PC-3 (cell line): ENCODE measurements around the gene STX7. TPM values are rescaled to one million over a fixed set of nuclear protein-coding genes. Genes with fewer than 3 reads are reported as not detected.

Experiments used
- ATAC-seq: fragments of 200-7000 bp; cut with Tn5 transposase; 2 replicates; pipeline ENCODE4 v1.9.1; 2020; ENCODE audit warnings: mild to moderate bottlenecking, moderate library complexity
- BruUV-seq: library from RNA; stranded (reverse); fragments of 400-500 nt; replicated peaks from 2 replicates; lab custom pipeline; 2021; lab: Mats Ljungman, UMichigan
- CTCF ChIA-PET: fragments of 300-600 bp; sonication (Branson Sonifier 250); formaldehyde crosslinking; loops from one replicate; lab custom pipeline; 2022; ENCODE audit warnings: antibody characterized with exemption; lab: Charles Lee
- POLR2A ChIA-PET: fragments of 300-600 bp; sonication (Branson Sonifier 250); formaldehyde crosslinking; loops from one replicate; lab custom pipeline; 2022; ENCODE audit warnings: antibody characterized with exemption; ENCODE audit not compliant: unreplicated experiment; lab: Charles Lee
- DNase-seq: peaks from one replicate; pipeline ENCODE4 v3.0.0-alpha.2; 2015
- H2AFZ ChIP-seq: fragments of 300-600 bp; sonication (generic); 2 replicates; pipeline ENCODE4 v1.6.0; 2016; ENCODE audit warnings: antibody characterized with exemption, low read length
- H3F3A ChIP-seq: fragments of 300-600 bp; sonication (generic); one replicate; pipeline ENCODE4 v1.6.0; 2017; ENCODE audit warnings: antibody characterized with exemption, low read length, control low read depth, mild to moderate bottlenecking; ENCODE audit not compliant: unreplicated experiment
- H3K27ac ChIP-seq: fragments of 300-600 bp; sonication (generic); 2 replicates; pipeline ENCODE4 v1.5.1; 2016; ENCODE audit warnings: mild to moderate bottlenecking, low read length
- H3K27me3 ChIP-seq: fragments of 300-600 bp; sonication (generic); 2 replicates; pipeline ENCODE4 v1.6.1; 2016; ENCODE audit warnings: low read length, mixed read lengths
- H3K36me3 ChIP-seq: fragments of 300-600 bp; sonication (generic); 2 replicates; pipeline ENCODE4 v1.6.1; 2016; ENCODE audit warnings: low read depth, mixed run types, low read length, mixed read lengths
- H3K4me1 ChIP-seq: fragments of 300-600 bp; sonication (generic); 2 replicates; pipeline ENCODE4 v1.5.1; 2016; ENCODE audit warnings: low read length; ENCODE audit not compliant: insufficient read depth
- H3K4me2 ChIP-seq: fragments of 300-600 bp; sonication (generic); 2 replicates; pipeline ENCODE4 v1.6.0; 2016; ENCODE audit warnings: low read length
- H3K4me3 ChIP-seq: fragments of 300-600 bp; sonication (generic); 2 replicates; pipeline ENCODE4 v1.5.1; 2016; ENCODE audit warnings: mild to moderate bottlenecking, low read length, mixed read lengths
- H3K79me2 ChIP-seq: fragments of 300-600 bp; sonication (generic); 2 replicates; pipeline ENCODE4 v1.6.1; 2017; ENCODE audit warnings: low read length, mixed read lengths
- H3K9ac ChIP-seq: fragments of 300-600 bp; sonication (generic); 2 replicates; pipeline ENCODE4 v1.6.0; 2016; ENCODE audit warnings: mild to moderate bottlenecking, low read length
- H3K9me2 ChIP-seq: fragments of 300-600 bp; sonication (generic); replicated peaks from 2 replicates; pipeline ENCODE4 v1.6.1; 2016; ENCODE audit warnings: mixed run types, low read length, mixed read lengths
- H3K9me3 ChIP-seq: fragments of 300-600 bp; sonication (generic); 2 replicates; pipeline ENCODE4 v1.6.1; 2016; ENCODE audit warnings: low read length, mixed read lengths
- H4K20me1 ChIP-seq: fragments of 300-600 bp; sonication (generic); 2 replicates; pipeline ENCODE4 v1.6.1; 2016; ENCODE audit warnings: low read length, mixed read lengths
- CTCF ChIP-seq: fragments of 300-600 bp; sonication (generic); conservative IDR thresholded peaks from 2 replicates; pipeline ENCODE4 v1.5.1; 2017; ENCODE audit warnings: antibody characterized with exemption, low read depth, mild to moderate bottlenecking, low read length
- EZH2 ChIP-seq: fragments of 300-600 bp; sonication (generic); IDR thresholded peaks from one replicate; pipeline ENCODE4 v1.6.1; 2017; ENCODE audit warnings: antibody characterized with exemption, mild to moderate bottlenecking, low read length; ENCODE audit not compliant: unreplicated experiment
- EZH2phosphoT487 ChIP-seq: fragments of 300-600 bp; sonication (generic); IDR thresholded peaks from 2 replicates; pipeline ENCODE4 v1.6.1; 2018; ENCODE audit warnings: mild to moderate bottlenecking, antibody characterized with exemption, low read length, borderline replicate concordance
- intact Hi-C: fragments of 100-400 bp; cut with micrococcal nuclease; formaldehyde crosslinking; loops from 2 replicates; pipeline ENCODE4 v1.9.0; 2023
- total RNA-seq: library from RNA; depleted of rRNA; stranded (reverse); fragments of >200 nt; gene quantifications from 2 replicates; pipeline ENCODE4 v1.2.3, GENCODE V29; 2014

STX7 gene
- total RNA-seq, 1 experiment from 2014 or later = 27.4 TPM

- Histone ChIP-seq H3K36me3 (no peaks in the 10 kb centered on the region), H3K27ac (no peak overlapping the region), H4K20me1 (no peaks in the 10 kb centered on the region), H3F3A (no peaks in the 10 kb centered on the region), H3K9ac (no peak overlapping the region), H3K9me3 (no peaks in the 10 kb centered on the region), H3K4me3 (no peak overlapping the region), H3K4me2 (no peak overlapping the region), H3K4me1 (no peaks in the 10 kb centered on the region; the same call in 1 of the 2 replicates), H3K79me2 (no peaks in the 10 kb centered on the region), H2AFZ (no peak overlapping the region), H3K27me3 (no peaks in the 10 kb centered on the region), H3K9me2 (no peaks in the 10 kb centered on the region)
- intact Hi-C loops = no loop called here
- POLR2A ChIA-PET = interaction anchor here (0.5 kb wide), 1 partner anchor 527 kb away, joined by 3 read pairs; no protein-coding TSS in a partner anchor
- no TSS peak for BruUV-seq
- ATAC-seq (no peak), DNase-seq (no peak)
- CTCF ChIA-PET = no interaction called here
- TF ChIP-seq EZH2phosphoT487 (no peak), EZH2 (no peak)
Observed at GRCh38 chr6:132478674-132479073, 34.2 kb downstream of the STX7 start.

GRCh38 chr6:132478266-132478665, 34.6 kb downstream of the STX7 start:
- ATAC-seq (no peak), DNase-seq (no peak)
- no peaks in the 10 kb centered on the region for H3K36me3 ChIP-seq
- no TSS peak for BruUV-seq
- H3K4me2 ChIP-seq = no peak overlapping the region
- H3F3A ChIP-seq = no peaks in the 10 kb centered on the region
- H2AFZ ChIP-seq = no peak overlapping the region
- H3K27ac ChIP-seq = no peak overlapping the region
- H3K4me3 ChIP-seq = no peak overlapping the region
- ChIA-PET POLR2A (no interaction called here), CTCF (no interaction called here)
- H3K9me3 ChIP-seq = no peaks in the 10 kb centered on the region
- H3K27me3 ChIP-seq = no peaks in the 10 kb centered on the region
- no peaks in the 10 kb centered on the region for H3K4me1 ChIP-seq
- intact Hi-C loops = no loop called here
- no peaks in the 10 kb centered on the region for H3K9me2 ChIP-seq
- H3K9ac ChIP-seq = no peak overlapping the region
- no peaks in the 10 kb centered on the region for H3K79me2 ChIP-seq
- no peaks in the 10 kb centered on the region for H4K20me1 ChIP-seq
- TF ChIP-seq CTCF = no peak
- TF ChIP-seq EZH2phosphoT487 = no peak
- TF ChIP-seq EZH2 = no peak

GRCh38 chr6:132476688-132477087, 36.2 kb downstream of the STX7 start:
- no peak overlapping the region for H3K4me3 ChIP-seq
- no peak overlapping the region for H3K4me2 ChIP-seq
- no peak overlapping the region for H3K9ac ChIP-seq
- H3K36me3 ChIP-seq = no peaks in the 10 kb centered on the region
- no peaks in the 10 kb centered on the region for H3K9me2 ChIP-seq
- no peaks in the 10 kb centered on the region for H3F3A ChIP-seq
- no peak overlapping the region for H2AFZ ChIP-seq
- TF ChIP-seq CTCF (no peak), EZH2phosphoT487 (no peak)
- no peak overlapping the region for H3K27ac ChIP-seq
- ATAC-seq = no peak
- DNase-seq = no peak
- intact Hi-C loops = no loop called here
- no peaks in the 10 kb centered on the region for H3K27me3 ChIP-seq
- no peaks in the 10 kb centered on the region for H3K79me2 ChIP-seq
- no peaks in the 10 kb centered on the region for H3K4me1 ChIP-seq
- no peaks in the 10 kb centered on the region for H3K9me3 ChIP-seq
- POLR2A ChIA-PET = no interaction called here
- H4K20me1 ChIP-seq = no peaks in the 10 kb centered on the region
- no TSS peak for BruUV-seq
- CTCF ChIA-PET = no interaction called here
